Activated effector memory CD4-positive, alpha-beta T cell treated with Interleukin-2 at 50 U/mL for 16 hours (primary cell): Measurements from ENCODE around the gene AUTS2.

Experiments used
- DNase-seq: peaks from one replicate; pipeline ENCODE4 v3.0.0-alpha.2; 2020

Gene AUTS2

GRCh38 chr7:70495033-70495376 lies 896.7 kb downstream of the AUTS2 start:
- no peak for DNase-seq

- no peak for DNase-seq
Observed at GRCh38 chr7:70497793-70498192, 899.5 kb downstream of the AUTS2 start.

DNA sequence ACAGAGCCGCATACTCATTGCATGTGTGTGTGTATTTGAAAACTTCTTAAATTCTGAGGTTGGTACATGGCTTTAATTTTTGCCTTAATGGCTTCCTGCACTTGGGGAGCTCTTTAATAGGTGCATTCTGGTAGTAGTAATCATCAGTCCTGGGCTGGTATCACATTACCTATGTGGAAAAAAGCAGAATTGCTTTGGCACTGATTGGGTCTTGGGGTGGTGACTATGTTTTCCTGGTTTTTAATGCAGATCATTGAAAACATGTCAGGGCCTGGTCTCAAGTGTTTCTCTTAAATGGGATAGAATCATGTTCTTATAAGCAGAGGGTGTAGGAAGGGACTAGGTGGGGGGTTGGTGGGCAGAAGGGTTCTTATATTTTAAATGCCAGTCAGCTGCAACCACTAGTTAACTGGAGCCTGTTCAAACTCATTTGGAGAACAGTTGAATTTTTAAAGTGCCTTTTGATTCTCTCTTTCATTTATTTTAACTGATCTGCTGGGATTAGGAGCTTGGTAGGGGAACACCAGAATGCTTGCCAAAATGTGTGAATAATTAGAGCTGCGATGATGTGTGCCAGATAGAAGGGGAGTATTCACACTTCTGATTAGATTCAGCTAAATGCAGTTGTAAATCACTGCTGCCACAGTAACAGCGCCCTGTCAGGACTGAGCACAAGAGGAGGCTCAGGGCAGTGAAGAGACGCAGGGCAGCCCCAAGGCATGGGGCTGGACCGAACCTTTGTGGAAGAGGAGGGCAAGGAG lies 900.1 kb downstream of the AUTS2 start:
- DNase-seq: no peak

DNA sequence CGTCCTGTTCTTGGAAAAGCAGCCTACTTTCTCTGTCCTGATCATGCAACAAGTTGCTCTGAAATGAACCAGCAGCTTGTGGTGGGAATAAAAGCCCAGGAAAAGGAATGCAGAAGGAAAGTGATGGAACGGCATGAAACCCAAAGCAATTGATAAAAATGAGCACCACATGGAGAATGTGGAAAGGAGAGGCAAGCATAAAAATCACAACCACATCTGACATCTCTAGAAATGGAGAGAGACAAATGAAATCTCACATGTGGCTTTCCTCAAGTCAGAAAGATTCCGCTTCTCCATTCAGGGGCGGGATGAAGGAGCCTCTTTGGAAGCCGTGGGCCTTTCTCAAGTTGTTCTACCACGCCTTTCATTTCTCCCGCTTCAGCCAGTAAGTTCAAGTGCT lies 902.0 kb downstream of the AUTS2 start:
- DNase-seq: no peak

DNA sequence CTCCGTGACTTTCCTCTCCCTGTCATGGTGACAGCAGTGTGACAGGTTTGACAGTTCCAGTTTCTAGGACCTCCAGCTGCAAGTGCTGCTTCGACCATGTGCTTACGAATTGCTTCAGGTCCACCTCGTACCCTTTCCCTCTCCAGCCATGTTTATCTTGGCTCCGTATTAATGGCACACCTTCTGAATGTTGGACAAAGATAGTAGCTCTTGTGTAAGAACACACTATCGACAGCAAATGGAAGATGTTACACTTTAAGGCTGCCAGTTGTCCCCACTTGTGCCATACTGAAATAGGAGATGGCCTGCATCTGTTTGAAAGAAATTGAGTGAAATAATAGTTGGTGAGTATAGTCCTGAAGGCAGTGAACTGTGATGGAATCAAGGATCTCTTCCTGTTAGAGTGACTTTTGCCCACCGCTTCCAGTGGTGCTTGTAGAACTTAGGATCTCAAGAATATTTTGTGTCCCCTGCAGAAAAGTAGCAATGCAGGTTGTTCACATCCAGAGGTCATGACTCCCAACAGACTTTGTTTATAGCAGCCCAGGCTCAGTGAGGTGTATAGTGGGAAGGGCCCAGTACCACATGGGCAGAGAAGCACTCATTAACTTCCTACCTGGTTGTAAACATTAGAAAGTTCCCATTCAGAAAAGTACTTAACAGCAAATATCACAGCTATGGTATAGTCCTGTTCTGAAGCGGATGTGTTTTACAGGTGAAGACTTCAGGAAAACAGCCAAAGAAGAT lies 904.0 kb downstream of the AUTS2 start:
- DNase-seq: no peak

DNA sequence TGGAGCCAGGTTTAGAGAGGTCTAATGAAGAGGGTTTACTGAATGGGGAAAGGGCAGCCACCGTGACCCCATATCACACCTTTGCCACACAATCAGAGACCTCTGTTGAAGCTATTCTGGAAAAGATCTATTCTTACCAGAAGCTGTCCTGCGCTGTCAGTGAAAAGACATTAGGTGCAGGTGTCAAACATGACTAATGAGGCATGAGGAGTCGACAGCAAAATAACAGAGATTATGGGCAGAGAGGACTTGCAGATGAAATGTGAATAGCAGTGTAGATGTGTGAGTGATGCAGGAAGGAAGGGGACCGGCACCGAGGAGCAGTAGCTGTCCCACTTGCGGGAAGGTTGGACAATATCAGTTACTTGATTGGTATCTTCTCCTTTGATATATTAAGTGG lies 906.0 kb downstream of the AUTS2 start:
- DNase-seq: no peak

DNA sequence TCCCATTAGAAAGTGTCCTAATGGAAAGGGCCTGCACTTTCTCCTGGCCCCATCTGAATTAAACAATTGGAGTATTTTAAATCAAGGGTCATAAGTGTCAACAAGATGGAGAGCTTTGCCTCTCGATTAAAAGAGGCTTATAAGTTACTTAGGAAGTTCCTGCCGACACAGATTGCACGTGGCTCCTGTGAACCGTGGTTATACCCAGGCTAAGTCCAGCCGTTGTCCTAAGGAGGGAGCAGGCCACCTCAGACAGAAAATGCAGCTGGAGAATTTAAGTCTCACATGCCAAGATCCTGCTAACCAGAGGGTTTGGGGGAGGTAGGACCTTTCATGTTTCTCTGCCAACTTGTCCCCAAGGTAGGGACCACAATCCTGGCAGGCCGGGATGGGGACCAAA lies 907.2 kb downstream of the AUTS2 start:
- no peak for DNase-seq

GRCh38 chr7:70505886-70506285 lies 907.6 kb downstream of the AUTS2 start:
- no peak for DNase-seq

- DNase-seq: no peak
Observed at GRCh38 chr7:70506434-70506833, 908.2 kb downstream of the AUTS2 start.

GRCh38 chr7:70512144-70512543 lies 913.9 kb downstream of the AUTS2 start:
- no peak for DNase-seq

- no peak for DNase-seq
Observed at GRCh38 chr7:70512761-70513160, 914.5 kb downstream of the AUTS2 start.

GRCh38 chr7:70520611-70521010 lies 922.3 kb downstream of the AUTS2 start:
- no peak for DNase-seq

- no peak for DNase-seq
Observed at GRCh38 chr7:70523249-70523988, 925.1 kb downstream of the AUTS2 start.

DNA sequence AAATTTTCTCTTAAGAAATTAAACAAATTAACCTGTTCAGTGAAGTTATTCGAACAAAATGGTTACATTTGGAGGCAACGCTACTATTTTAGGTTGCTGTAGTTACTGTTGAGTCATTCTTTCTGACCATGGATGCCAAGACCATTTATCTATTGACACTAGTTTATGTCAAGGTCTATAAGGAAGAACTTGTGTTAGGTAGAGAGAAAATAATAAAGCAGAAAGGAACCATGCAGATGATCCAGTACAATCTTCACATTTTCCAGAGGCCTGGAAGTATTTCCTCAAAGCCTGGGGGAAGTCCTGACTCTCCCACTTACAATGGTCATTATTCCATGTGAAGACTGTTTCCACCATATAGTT lies 925.7 kb downstream of the AUTS2 start:
- DNase-seq: no peak

- DNase-seq: no peak
Observed at GRCh38 chr7:70525991-70526390, 927.7 kb downstream of the AUTS2 start.

DNA sequence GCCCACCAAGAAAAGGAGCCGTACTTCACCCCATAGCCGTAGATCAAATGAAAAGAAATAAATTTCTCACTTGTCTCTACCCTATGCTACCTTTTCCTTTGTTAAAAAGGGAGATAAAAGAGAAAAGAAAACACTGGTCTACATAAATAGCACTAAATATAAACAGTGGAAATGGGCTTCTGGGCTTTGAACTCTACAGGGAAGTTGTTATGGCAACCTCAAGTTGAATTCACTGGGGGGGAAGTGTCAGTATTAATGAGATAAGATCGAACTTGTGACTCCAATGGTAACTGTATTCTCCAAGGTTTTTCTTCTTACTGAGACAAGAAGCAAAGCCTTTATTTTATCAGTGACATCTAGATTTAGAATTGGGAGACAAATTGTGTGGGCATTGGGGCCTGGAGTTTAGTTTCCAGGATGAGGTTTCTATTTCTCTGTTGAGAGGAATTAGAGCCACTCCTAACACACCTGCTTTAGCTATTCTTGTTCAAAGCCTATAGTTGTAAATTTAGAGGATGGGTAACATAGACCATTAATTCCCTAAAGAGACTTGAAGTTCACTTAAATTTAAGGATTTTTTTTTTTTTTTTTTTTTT lies 929.3 kb downstream of the AUTS2 start:
- no peak for DNase-seq

GRCh38 chr7:70529436-70529835 lies 931.2 kb downstream of the AUTS2 start:
- no peak for DNase-seq

DNA sequence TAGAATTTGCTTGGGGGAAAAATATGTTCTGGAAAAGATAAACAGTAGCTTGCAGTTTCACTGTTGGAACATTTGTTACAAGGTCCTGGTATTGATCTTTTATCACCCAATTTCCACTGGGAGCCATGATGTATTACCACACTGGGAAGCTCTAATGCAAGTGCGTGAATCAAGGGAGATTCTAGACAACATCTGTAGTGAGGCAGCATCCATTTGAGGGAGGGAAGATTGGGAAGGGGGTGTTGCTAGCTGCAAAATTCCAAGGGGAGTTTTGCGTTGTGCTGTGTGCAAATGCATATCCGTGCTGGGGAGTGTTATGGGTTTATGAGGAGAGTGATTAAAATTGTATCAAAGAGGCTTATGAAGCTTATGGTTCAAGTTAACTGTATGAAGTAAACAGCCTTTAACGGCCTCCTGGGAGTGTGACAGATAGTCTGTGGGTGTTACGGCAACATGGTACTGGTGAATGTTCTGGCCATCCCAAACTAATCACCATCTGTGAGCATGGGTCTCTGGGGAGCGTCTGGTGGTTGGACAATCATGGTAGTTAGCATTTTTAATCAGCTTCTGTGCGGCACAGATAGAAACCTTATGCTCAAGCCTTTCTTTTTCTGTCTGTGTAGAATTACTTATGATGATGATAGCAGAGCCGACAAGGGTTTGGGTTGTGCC lies 931.8 kb downstream of the AUTS2 start:
- DNase-seq: no peak

DNA sequence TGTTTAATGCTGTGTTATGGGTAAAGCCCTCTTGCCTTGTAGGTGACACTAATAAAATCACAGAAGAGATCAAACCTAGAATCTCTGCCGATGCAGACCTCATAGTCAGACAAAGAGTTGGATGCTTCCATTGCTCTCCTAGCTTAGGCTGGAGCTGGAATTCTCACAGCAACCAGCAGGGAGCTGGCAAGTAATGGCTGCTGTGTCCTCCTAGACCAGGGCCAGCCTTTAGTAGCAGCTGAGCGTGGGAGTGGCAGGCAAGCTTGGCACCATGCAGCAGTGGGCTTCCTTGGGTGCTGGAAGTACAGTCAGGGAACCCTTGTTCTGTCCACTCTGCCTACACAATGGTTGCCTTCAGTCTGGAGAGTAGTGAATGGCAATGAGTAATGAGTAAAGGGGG lies 935.3 kb downstream of the AUTS2 start:
- no peak for DNase-seq

GRCh38 chr7:70539205-70539604 lies 940.9 kb downstream of the AUTS2 start:
- DNase-seq: no peak

- no peak for DNase-seq
Observed at GRCh38 chr7:70539617-70540016, 941.3 kb downstream of the AUTS2 start.

- DNase-seq: no peak
Observed at GRCh38 chr7:70540641-70541040, 942.4 kb downstream of the AUTS2 start.

DNA sequence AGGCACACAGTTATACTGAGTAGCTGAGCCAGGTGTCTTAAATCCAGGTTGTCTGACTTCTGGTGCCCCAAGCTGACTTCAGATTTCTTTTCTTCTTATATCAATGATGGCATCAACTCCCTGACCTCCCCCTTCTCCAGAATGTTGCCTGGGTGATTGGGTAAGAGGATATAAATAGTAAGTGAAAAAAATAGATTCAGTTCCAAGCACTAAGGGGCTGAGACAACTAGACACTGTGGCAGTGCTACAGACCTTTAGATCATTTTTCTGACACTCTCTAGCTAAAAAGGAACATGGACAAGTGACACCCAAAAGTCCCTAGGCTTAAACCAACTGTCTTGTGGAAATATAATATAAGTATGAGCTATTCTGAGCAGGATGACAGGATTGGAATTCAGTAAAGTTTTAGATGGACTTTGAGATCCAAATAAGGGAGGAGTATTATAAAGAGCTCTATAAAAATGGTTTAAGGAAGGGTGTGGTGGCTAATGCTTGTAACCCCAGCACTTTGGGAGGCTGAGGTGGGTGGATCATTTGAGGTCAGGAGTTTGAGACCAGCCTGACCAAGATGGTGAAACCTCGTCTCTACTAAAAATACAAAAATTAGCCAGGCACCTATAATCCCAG lies 944.6 kb downstream of the AUTS2 start:
- DNase-seq: no peak
